A549 (cell line): Measurements from ENCODE around the gene COL5A1. TPM values are rescaled to one million over a fixed set of nuclear protein-coding genes. Genes with fewer than 3 reads are reported as not detected.
A peak's percentile ranks its signal among the peaks of the same experiment; 100 is the strongest.

Experiments used
- ATAC-seq, 2 experiments: fragments of 200-7000 bp in 1 of 2; fragments of >200 bp in 1 of 2; cut with Nextera tagmentation in 1 of 2; cut with Tn5 transposase in 1 of 2; 3 replicates each; pipeline versions ENCODE4 v1.8.0 to v1.9.1; 2018 to 2020; ENCODE audit warnings: mild to moderate bottlenecking in 1 of 2, moderate library complexity in 1 of 2
- CTCF ChIA-PET: fragments of 300-600 bp; sonication (Branson Sonifier 250); formaldehyde crosslinking; extraction: SDS; loops from one replicate; lab custom pipeline; 2021; ENCODE audit warnings: antibody characterized with exemption, inconsistent platforms; lab: Yijun Ruan, JAX
- POLR2A ChIA-PET: fragments of 350-600 bp; formaldehyde crosslinking; extraction: SDS; loops from one replicate; lab custom pipeline; 2021; ENCODE audit warnings: antibody characterized with exemption, inconsistent platforms; lab: Yijun Ruan, JAX
- DNase-seq, 2 experiments: peaks; one replicate each; pipeline versions ENCODE4 v3.0.0 to v3.0.0-alpha.2; 2011 to 2016; ENCODE audit warnings: low read depth in 1 of 2, low spot score in 1 of 2
- FAIRE-seq: peaks from 2 replicates; lab custom pipeline; 2011; peaks lifted over from hg19 to GRCh38; lab: Jason Lieb, UNC
- H3K27ac ChIP-seq, 2 experiments: fragments of >200 bp; sonication (Bioruptor Twin); formaldehyde crosslinking; 3 replicates each; pipeline ENCODE4 v1.5.1; 2016 to 2017
- H3K4me1 ChIP-seq: fragments of >200 bp; sonication (Bioruptor Twin); formaldehyde crosslinking; 3 replicates; pipeline ENCODE4 v1.6.1; 2016
- H3K4me2 ChIP-seq: fragments of >200 bp; sonication (Bioruptor Twin); formaldehyde crosslinking; 3 replicates; pipeline ENCODE4 v1.6.1; 2016
- H3K4me3 ChIP-seq: fragments of >200 bp; sonication (Bioruptor Twin); formaldehyde crosslinking; 3 replicates; pipeline ENCODE4 v1.5.1; 2016
- H3K9me3 ChIP-seq: fragments of >200 bp; sonication (Bioruptor Twin); formaldehyde crosslinking; 3 replicates; pipeline ENCODE4 v1.6.1; 2016
- BCL3 ChIP-seq: fragments of >200 bp; sonication (Bioruptor Twin); formaldehyde crosslinking; IDR thresholded peaks from 3 replicates; pipeline ENCODE4 v1.6.1; 2016
- BHLHE40 ChIP-seq: IDR thresholded peaks from 2 replicates; pipeline ENCODE4 v1.6.1; 2012; ENCODE audit warnings: low read depth, low read length, inconsistent platforms
- CBX8 ChIP-seq: fragments of 200-600 bp; sonication (generic); IDR thresholded peaks from 2 replicates; pipeline ENCODE4 v1.6.1; 2016
- CHD4 ChIP-seq: fragments of 200-600 bp; sonication (generic); IDR thresholded peaks from 2 replicates; pipeline ENCODE4 v1.6.1; 2016; ENCODE audit warnings: antibody characterized with exemption, mild to moderate bottlenecking, borderline replicate concordance
- CTCF ChIP-seq: fragments of >200 bp; sonication (Bioruptor Twin); formaldehyde crosslinking; IDR thresholded peaks from 3 replicates; pipeline ENCODE4 v1.5.1; 2016
- EP300 ChIP-seq, 2 experiments: fragments of >200 bp; sonication (Bioruptor Twin); formaldehyde crosslinking; IDR thresholded peaks; 2 replicates in 1 of 2; 3 replicates in 1 of 2; pipeline ENCODE4 v1.6.1; 2016 to 2017
- FOSB ChIP-seq: fragments of 250-450 bp; sonication (Bioruptor Pico); IDR thresholded peaks from 2 replicates; pipeline ENCODE4 v1.5.0; 2020; ENCODE audit warnings: mild to moderate bottlenecking, moderate library complexity
- FOSL2 ChIP-seq, 2 experiments: fragments of 450-650 bp in 1 of 2; fragments of >200 bp in 1 of 2; sonication (Bioruptor Twin) in 1 of 2; formaldehyde crosslinking; IDR thresholded peaks; 2 replicates each; pipeline versions ENCODE4 v1.5.0 to v1.6.1; 2016 to 2020; ENCODE audit warnings: mild to moderate bottlenecking in 1 of 2, moderate library complexity in 1 of 2
- HDAC2 ChIP-seq: fragments of 200-600 bp; sonication (generic); IDR thresholded peaks from 2 replicates; pipeline ENCODE4 v1.6.1; 2016
- HMGXB4 ChIP-seq: fragments of 250-450 bp; sonication (Bioruptor Pico); IDR thresholded peaks from 2 replicates; pipeline ENCODE4 v1.5.0; 2021; ENCODE audit warnings: mild to moderate bottlenecking, moderate library complexity, borderline replicate concordance
- HOXB5 ChIP-seq: fragments of 250-450 bp; sonication (Bioruptor Pico); IDR thresholded peaks from 2 replicates; pipeline ENCODE4 v1.5.0; 2020; ENCODE audit warnings: mild to moderate bottlenecking, moderate library complexity
- JUN ChIP-seq, 2 experiments: fragments of >200 bp; sonication (Bioruptor Twin); formaldehyde crosslinking; IDR thresholded peaks; 2 replicates in 1 of 2; 3 replicates in 1 of 2; pipeline ENCODE4 v1.6.1; 2016 to 2017
- KDM1A ChIP-seq: fragments of 200-600 bp; sonication (generic); IDR thresholded peaks from 2 replicates; pipeline ENCODE4 v1.6.1; 2016; ENCODE audit warnings: low read depth, mild to moderate bottlenecking
- KDM5A ChIP-seq: fragments of 200-600 bp; sonication (generic); IDR thresholded peaks from 2 replicates; pipeline ENCODE4 v1.6.1; 2016; ENCODE audit warnings: antibody characterized with exemption, mild to moderate bottlenecking
- MAX ChIP-seq: IDR thresholded peaks from 2 replicates; pipeline ENCODE4 v1.6.1; 2012
- MYC ChIP-seq: IDR thresholded peaks from 2 replicates; pipeline ENCODE4 v1.6.1; 2012; ENCODE audit warnings: mild to moderate bottlenecking, inconsistent platforms, low read length, improper control_type of control experiment, borderline replicate concordance
- PHF8 ChIP-seq: fragments of 200-600 bp; sonication (generic); IDR thresholded peaks from 2 replicates; pipeline ENCODE4 v1.6.1; 2016; ENCODE audit warnings: low read depth, mild to moderate bottlenecking, antibody characterized with exemption, moderate library complexity, borderline replicate concordance
- POLR2AphosphoS2 ChIP-seq: conservative IDR thresholded peaks from 2 replicates; pipeline ENCODE4 v1.6.1; 2012; ENCODE audit warnings: low read length, improper control_type of control experiment, inconsistent platforms
- RAD21 ChIP-seq, 2 experiments: fragments of >200 bp in 1 of 2; sonication (Bioruptor Twin) in 1 of 2; formaldehyde crosslinking in 1 of 2; IDR thresholded peaks in 1 of 2; conservative IDR thresholded peaks in 1 of 2; 2 replicates in 1 of 2; 3 replicates in 1 of 2; pipeline ENCODE4 v1.6.1; 2012 to 2018; ENCODE audit warnings: inconsistent platforms in 1 of 2
- RFX5 ChIP-seq: fragments of 450-650 bp; IDR thresholded peaks from 2 replicates; pipeline ENCODE4 v1.7.1; 2014; ENCODE audit warnings: antibody characterized with exemption, mild to moderate bottlenecking, moderate library complexity
- SREBF2 ChIP-seq: fragments of 450-650 bp; IDR thresholded peaks from 2 replicates; pipeline ENCODE4 v1.6.1; 2014; ENCODE audit warnings: mild to moderate bottlenecking, moderate library complexity
- TP53 ChIP-seq: fragments of 250-450 bp; sonication (Bioruptor Pico); IDR thresholded peaks from 2 replicates; pipeline ENCODE4 v1.5.0; 2021; ENCODE audit warnings: mild to moderate bottlenecking, moderate library complexity
- ZC3H11A ChIP-seq: fragments of 450-650 bp; IDR thresholded peaks from 2 replicates; pipeline ENCODE4 v1.6.1; 2014; ENCODE audit warnings: antibody characterized with exemption, mild to moderate bottlenecking
- ZFP36 ChIP-seq: fragments of 450-650 bp; IDR thresholded peaks from 2 replicates; pipeline ENCODE4 v1.6.1; 2014; ENCODE audit warnings: borderline replicate concordance; ENCODE audit not compliant: partially characterized antibody
- ZNF302 ChIP-seq: fragments of 250-450 bp; sonication (Bioruptor Pico); IDR thresholded peaks from 2 replicates; pipeline ENCODE4 v1.9.0; 2021; ENCODE audit warnings: inconsistent platforms, mild to moderate bottlenecking, moderate library complexity
- WGBS: methylation state at CpG from one replicate; pipeline ENCODE4 v1.1.6; 2017; ENCODE audit errors: missing lambda C conversion rate; 5-methylcytosine and 5-hydroxymethylcytosine counted together
- polyA plus RNA-seq, 4 experiments: library from polyadenylated mRNA; depleted of rRNA in 3 of 4; stranded (reverse); fragments of >200 nt; fragmentation: RNase III in 1 of 4; extraction: RNeasy Plus Mini Kit Qiagen cat#74134 plus additional on column Dnase treatment in 1 of 4; gene quantifications; 2 replicates in 3 of 4; 3 replicates in 1 of 4; pipeline ENCODE4 v1.2.3, GENCODE V29; 2011 to 2017

The COL5A1 gene
- polyA plus RNA-seq, 2 of the 4 experiments (the other 2 are of a cell fraction) = 16.1 to 67.5 TPM

GRCh38 chr9:134670042-134670525, 28.5 kb downstream of the COL5A1 start (continued):
- TF ChIP-seq FOSL2 (IDR thresholded peaks at IDR 0.05) = peak; percentile 64
- peak; percentile 69 for TF ChIP-seq FOSL2 (CRISPR knock-in tag; IDR thresholded peaks at IDR 0.05)
- no peak for TF ChIP-seq KDM5A
- no peak for TF ChIP-seq ZC3H11A
- TF ChIP-seq PHF8 = no peak
- TF ChIP-seq HOXB5 (CRISPR knock-in tag) = no peak

GRCh38 chr9:134670851-134671281, 29.3 kb downstream of the COL5A1 start:
- ATAC-seq (peak; percentile 7 to 21; a peak in 2 of 6 replicates), FAIRE-seq (no peak), DNase-seq (no peak)
- Histone ChIP-seq H3K4me3 (no peak overlapping the region), H3K9me3 (peaks cover 13% of the 10 kb centered on the region; the same call in 2 of the 3 replicates), H3K4me2 (peak overlapping the region; percentile 83), H3K4me1 (peaks cover 42% of the 10 kb centered on the region), H3K27ac (peak overlapping the region; percentile 78 to 89)
- WGBS = 91% methylated on average over 7 of the region's 11 CpGs
- CTCF ChIA-PET = interaction anchor here (0.6 to 4.6 kb wide), 15 partner anchors 10 to 499 kb away, joined by 3 to 26 read pairs (median 3); no protein-coding TSS in a partner anchor
- POLR2A ChIA-PET = no interaction called here
- no peak for TF ChIP-seq JUN (IDR thresholded peaks at IDR 0.05)
- TF ChIP-seq CBX8 = no peak
- no peak for TF ChIP-seq FOSB (CRISPR knock-in tag)
- peak; percentile 14; the same call in 1 of the 2 replicates for TF ChIP-seq MAX
- no peak for TF ChIP-seq BHLHE40
- TF ChIP-seq HDAC2 = no peak

GRCh38 chr9:134671341-134672113, 29.9 kb downstream of the COL5A1 start:
- peaks cover 42% of the 10 kb centered on the region for H3K4me1 ChIP-seq
- ATAC-seq (no peak), FAIRE-seq (no peak), DNase-seq (no peak)
- peak overlapping the region; percentile 83 for H3K4me2 ChIP-seq
- no peak overlapping the region for H3K4me3 ChIP-seq
- peak overlapping the region; percentile 78 to 89 for H3K27ac ChIP-seq
- CTCF ChIA-PET = interaction anchor here (0.6 to 4.6 kb wide), 15 partner anchors 8 to 500 kb away, joined by 3 to 26 read pairs (median 4); no protein-coding TSS in a partner anchor
- peaks cover 13% of the 10 kb centered on the region; the same call in 2 of the 3 replicates for H3K9me3 ChIP-seq
- POLR2A ChIA-PET = no interaction called here
- WGBS = 84% methylated on average over 15 of the region's 15 CpGs
- TF ChIP-seq FOSL2 (IDR thresholded peaks at IDR 0.05) (no peak), FOSL2 (CRISPR knock-in tag; IDR thresholded peaks at IDR 0.05) (no peak), RAD21 (conservative IDR thresholded peaks at IDR 0.05 in 1 of 2, IDR thresholded peaks at IDR 0.05 in 1 of 2) (no peak), JUN (IDR thresholded peaks at IDR 0.05) (no peak), BHLHE40 (no peak), ZFP36 (no peak), ZNF302 (CRISPR knock-in tag) (no peak)

GRCh38 chr9:134676361-134676760, 34.8 kb downstream of the COL5A1 start:
- WGBS = 72% methylated on average over 5 of the region's 5 CpGs
- no peak overlapping the region for H3K4me2 ChIP-seq
- DNase-seq (no peak), ATAC-seq (no peak), FAIRE-seq (no peak)
- no peak overlapping the region for H3K4me3 ChIP-seq
- ChIA-PET CTCF (interaction anchor here (1.8 to 3.1 kb wide), 2 partner anchors 14 to 21 kb away, joined by 7 to 14 read pairs; no protein-coding TSS in a partner anchor), POLR2A (no interaction called here)
- peaks cover 13% of the 10 kb centered on the region; the same call in 2 of the 3 replicates for H3K9me3 ChIP-seq
- no peak overlapping the region; a peak in 1 of 6 replicates for H3K27ac ChIP-seq
- peaks cover 27% of the 10 kb centered on the region for H3K4me1 ChIP-seq
- no peak for TF ChIP-seq CBX8
- TF ChIP-seq CTCF = no peak
- no peak for TF ChIP-seq KDM1A
- no peak for TF ChIP-seq TP53 (CRISPR knock-in tag)
- TF ChIP-seq POLR2AphosphoS2 = no peak
- no peak for TF ChIP-seq MYC
- TF ChIP-seq RFX5 = no peak
- no peak for TF ChIP-seq EP300 (IDR thresholded peaks at IDR 0.05)
- TF ChIP-seq HMGXB4 = no peak
- TF ChIP-seq JUN (IDR thresholded peaks at IDR 0.05) = no peak
- no peak for TF ChIP-seq CHD4
- no peak for TF ChIP-seq BCL3
- no peak for TF ChIP-seq SREBF2
- TF ChIP-seq MAX = no peak
